ENCODE measurements around the gene FERMT2.

Gene FERMT2

DNA sequence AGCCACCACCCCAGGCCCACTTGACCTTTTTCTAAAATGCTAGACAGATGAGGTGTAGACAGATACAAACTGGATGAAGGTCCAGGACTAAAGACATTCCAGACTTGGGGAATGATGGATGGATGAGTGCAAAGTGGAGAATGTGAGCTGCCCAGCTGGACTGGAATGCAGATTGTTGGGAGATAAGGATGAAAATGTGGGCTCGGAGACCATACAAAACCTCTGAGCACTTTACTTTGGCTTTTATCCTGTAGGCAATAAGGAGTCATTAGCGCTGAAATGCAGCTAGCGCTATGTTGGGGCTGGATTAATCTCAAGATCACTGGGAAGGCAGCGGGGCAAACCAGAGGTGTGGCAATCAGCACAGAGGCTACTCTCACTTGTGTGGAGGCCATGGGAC lies 94.7 kb downstream of the FERMT2 start:
- in situ Hi-C loops (cut with HindIII; ENCODE audit: low sequenced_read_pairs): no loop called here
- H3K4me3 ChIP-seq (ENCODE audit: low read depth, low read length): no peak overlapping the region
- TF ChIP-seq CTCF (IDR thresholded peaks at IDR 0.05; ENCODE audit: low read depth, low read length): no peak
- DNase-seq (ENCODE audit: low read depth, low spot score): no peak

DNA sequence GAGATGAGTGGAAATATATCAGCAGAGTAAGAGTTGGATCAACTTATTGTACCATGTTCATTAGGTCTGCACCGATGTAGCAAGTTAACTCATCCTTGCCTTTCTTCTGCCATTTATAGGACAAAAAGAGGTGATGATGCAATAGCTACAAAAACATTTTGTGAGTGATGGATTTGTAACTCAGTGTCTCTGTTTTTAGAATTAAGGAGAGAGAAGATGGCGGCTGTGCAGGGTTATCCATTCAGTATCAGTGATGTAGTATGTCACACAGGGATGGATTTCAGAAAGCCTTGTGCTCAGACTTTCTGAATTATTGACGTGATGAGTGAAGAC lies 97.4 kb downstream of the FERMT2 start:
- no peak overlapping the region for H3K4me3 ChIP-seq (ENCODE audit: low read depth, low read length)
- in situ Hi-C loops (cut with HindIII; ENCODE audit: low sequenced_read_pairs): no loop called here
- no peak for DNase-seq (ENCODE audit: low read depth, low spot score)
- no peak for TF ChIP-seq CTCF (IDR thresholded peaks at IDR 0.05; ENCODE audit: low read depth, low read length)

GRCh38 chr14:52852810-52853521 lies 97.9 kb downstream of the FERMT2 start:
- TF ChIP-seq CTCF (IDR thresholded peaks at IDR 0.05; ENCODE audit: low read depth, low read length): no peak
- DNase-seq (ENCODE audit: low read depth, low spot score): no peak
- no peak overlapping the region for H3K4me3 ChIP-seq (ENCODE audit: low read depth, low read length)
- in situ Hi-C loops (cut with HindIII; ENCODE audit: low sequenced_read_pairs): no loop called here

- TF ChIP-seq CTCF (IDR thresholded peaks at IDR 0.05; ENCODE audit: low read depth, low read length): no peak
- no peak for DNase-seq (ENCODE audit: low read depth, low spot score)
- no peak overlapping the region for H3K4me3 ChIP-seq (ENCODE audit: low read depth, low read length)
- in situ Hi-C loops (cut with HindIII; ENCODE audit: low sequenced_read_pairs): no loop called here
Observed at GRCh38 chr14:52850451-52850909, 100.4 kb downstream of the FERMT2 start.

DNA sequence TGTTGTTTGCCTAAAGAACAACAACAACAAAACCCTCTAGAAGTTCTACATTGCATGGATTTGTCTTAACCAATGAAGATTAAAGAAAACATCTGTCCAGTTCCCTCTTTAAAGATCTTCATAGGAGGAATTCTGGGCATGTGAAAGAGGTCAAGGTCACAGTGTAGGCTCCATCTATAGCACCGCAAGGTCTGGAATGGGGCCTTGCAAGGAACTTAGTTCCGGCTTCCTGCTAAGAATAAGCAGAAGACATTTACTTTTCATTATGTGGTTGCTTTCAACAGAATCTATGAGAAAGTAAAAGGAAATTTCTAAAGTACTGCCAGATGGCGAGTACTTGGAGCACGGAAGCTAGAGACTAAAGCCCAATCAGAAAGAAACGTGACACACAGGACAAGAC lies 102.2 kb downstream of the FERMT2 start:
- H3K4me3 ChIP-seq (ENCODE audit: low read depth, low read length): no peak overlapping the region
- DNase-seq (ENCODE audit: low read depth, low spot score): peak; percentile 61
- no peak for TF ChIP-seq CTCF (IDR thresholded peaks at IDR 0.05; ENCODE audit: low read depth, low read length)
- in situ Hi-C loops (cut with HindIII; ENCODE audit: low sequenced_read_pairs): no loop called here

GRCh38 chr14:52846591-52846990 lies 104.3 kb downstream of the FERMT2 start:
- no peak overlapping the region for H3K4me3 ChIP-seq (ENCODE audit: low read depth, low read length)
- TF ChIP-seq CTCF (IDR thresholded peaks at IDR 0.05; ENCODE audit: low read depth, low read length): no peak
- no peak for DNase-seq (ENCODE audit: low read depth, low spot score)
- in situ Hi-C loops (cut with HindIII; ENCODE audit: low sequenced_read_pairs): no loop called here
